HEK293T (cell line): ENCODE measurements around the gene ACSL3.

Experiments
- CTCF ChIA-PET: fragments of 350-600 bp; formaldehyde crosslinking; extraction: SDS; loops from one replicate; lab custom pipeline; 2021; ENCODE audit warnings: antibody characterized with exemption, inconsistent platforms; lab: Yijun Ruan, JAX
- POLR2A ChIA-PET: fragments of 350-600 bp; formaldehyde crosslinking; extraction: SDS; loops from one replicate; lab custom pipeline; 2020; ENCODE audit warnings: antibody characterized with exemption, inconsistent platforms; lab: Yijun Ruan, JAX
- DNase-seq: peaks from one replicate; pipeline ENCODE4 v3.0.0; 2012; ENCODE audit warnings: mixed read lengths; ENCODE audit errors: extremely low spot score
- ARNT ChIP-seq: fragments of 450-650 bp; IDR thresholded peaks from 2 replicates; pipeline ENCODE4 v1.6.1; 2017; ENCODE audit warnings: mild to moderate bottlenecking
- BHLHE40 ChIP-seq: fragments of 450-650 bp; IDR thresholded peaks from 2 replicates; pipeline ENCODE4 v1.6.1; 2016; ENCODE audit warnings: mild to moderate bottlenecking, moderate library complexity, borderline replicate concordance
- CTBP1 ChIP-seq: fragments of 450-650 bp; IDR thresholded peaks from 2 replicates; pipeline ENCODE4 v1.6.1; 2016; ENCODE audit warnings: borderline replicate concordance
- ELF4 ChIP-seq: fragments of 450-650 bp; IDR thresholded peaks from 2 replicates; pipeline ENCODE4 v1.6.1; 2017; ENCODE audit warnings: antibody characterized with exemption
- FOXA1 ChIP-seq: fragments of 450-650 bp; IDR thresholded peaks from 2 replicates; pipeline ENCODE4 v1.6.1; 2016; ENCODE audit warnings: mild to moderate bottlenecking
- FOXK2 ChIP-seq: fragments of 450-650 bp; IDR thresholded peaks from 2 replicates; pipeline ENCODE4 v1.6.1; 2016; ENCODE audit warnings: mild to moderate bottlenecking
- FOXM1 ChIP-seq: fragments of 450-650 bp; IDR thresholded peaks from 2 replicates; pipeline ENCODE4 v1.6.1; 2017; ENCODE audit warnings: mild to moderate bottlenecking, borderline replicate concordance
- HDGF ChIP-seq: fragments of 450-650 bp; IDR thresholded peaks from 2 replicates; pipeline ENCODE4 v1.6.1; 2017; ENCODE audit warnings: antibody characterized with exemption, borderline replicate concordance
- L3MBTL2 ChIP-seq: fragments of 450-650 bp; conservative IDR thresholded peaks from 2 replicates; pipeline ENCODE4 v1.6.1; 2016; ENCODE audit warnings: mild to moderate bottlenecking
- LEF1 ChIP-seq: fragments of 450-650 bp; IDR thresholded peaks from 2 replicates; pipeline ENCODE4 v1.6.1; 2017; ENCODE audit warnings: mild to moderate bottlenecking, borderline replicate concordance
- NFRKB ChIP-seq: fragments of 450-650 bp; IDR thresholded peaks from 2 replicates; pipeline ENCODE4 v1.6.1; 2016; ENCODE audit warnings: mild to moderate bottlenecking, moderate library complexity
- PKNOX1 ChIP-seq: fragments of 450-650 bp; IDR thresholded peaks from 2 replicates; pipeline ENCODE4 v1.6.1; 2016
- SP1 ChIP-seq: fragments of 450-650 bp; IDR thresholded peaks from 2 replicates; pipeline ENCODE4 v1.6.1; 2017
- SUZ12 ChIP-seq: fragments of 450-650 bp; IDR thresholded peaks from 2 replicates; pipeline ENCODE4 v1.6.1; 2016; ENCODE audit warnings: mild to moderate bottlenecking
- TARDBP ChIP-seq: fragments of 450-650 bp; IDR thresholded peaks from 2 replicates; pipeline ENCODE4 v1.6.1; 2016
- ZNF384 ChIP-seq: fragments of 450-650 bp; IDR thresholded peaks from 2 replicates; pipeline ENCODE4 v1.6.1; 2016

The ACSL3 gene

GRCh38 chr2:222877556-222878300, 16.9 kb downstream of the ACSL3 start:
- ChIA-PET CTCF (no interaction called here), POLR2A (no interaction called here)
- no peak for DNase-seq
- no peak for TF ChIP-seq PKNOX1
- TF ChIP-seq SUZ12, result no peak
- no peak for TF ChIP-seq TARDBP
- TF ChIP-seq FOXK2, result no peak
- no peak for TF ChIP-seq FOXA1
- TF ChIP-seq LEF1, result no peak

- ChIA-PET POLR2A (no interaction called here), CTCF (no interaction called here)
- DNase-seq, result no peak
- TF ChIP-seq SUZ12, result no peak
- TF ChIP-seq L3MBTL2, result no peak
Observed at GRCh38 chr2:222878301-222878876, 17.6 kb downstream of the ACSL3 start.

GRCh38 chr2:222878877-222879603, 18.2 kb downstream of the ACSL3 start:
- ChIA-PET CTCF (no interaction called here), POLR2A (no interaction called here)
- DNase-seq, result no peak
- no peak for TF ChIP-seq ZNF384
- TF ChIP-seq SUZ12, result no peak

GRCh38 chr2:222879604-222879933, 18.7 kb downstream of the ACSL3 start:
- no peak for TF ChIP-seq ZNF384
- TF ChIP-seq NFRKB, result no peak
- TF ChIP-seq L3MBTL2, result no peak
- TF ChIP-seq TARDBP, result no peak
- no peak for TF ChIP-seq FOXM1
- TF ChIP-seq FOXK2, result no peak
- no peak for TF ChIP-seq PKNOX1
- TF ChIP-seq BHLHE40, result no peak
- no peak for TF ChIP-seq FOXA1
- no peak for TF ChIP-seq LEF1
- TF ChIP-seq ARNT, result no peak
- TF ChIP-seq CTBP1, result no peak
- no peak for TF ChIP-seq ELF4
- TF ChIP-seq SUZ12, result no peak
- no peak for DNase-seq
- CTCF ChIA-PET, result no interaction called here
- POLR2A ChIA-PET, result no interaction called here

- no peak for TF ChIP-seq FOXK2
- TF ChIP-seq ELF4, result no peak
- ChIA-PET CTCF (no interaction called here), POLR2A (no interaction called here)
- no peak for DNase-seq
Observed at GRCh38 chr2:222882484-222882928, 21.7 kb downstream of the ACSL3 start.

- no peak for DNase-seq
- TF ChIP-seq TARDBP, result no peak
- TF ChIP-seq PKNOX1, result no peak
- no peak for TF ChIP-seq HDGF
- no peak for TF ChIP-seq ELF4
- no peak for TF ChIP-seq BHLHE40
- TF ChIP-seq CTBP1, result no peak
- no peak for TF ChIP-seq FOXM1
- TF ChIP-seq FOXK2, result no peak
- no peak for TF ChIP-seq ARNT
- no peak for TF ChIP-seq LEF1
- no peak for TF ChIP-seq L3MBTL2
- no peak for TF ChIP-seq NFRKB
- TF ChIP-seq SUZ12, result no peak
- TF ChIP-seq ZNF384, result no peak
- TF ChIP-seq FOXA1, result no peak
- TF ChIP-seq SP1, result no peak
- CTCF ChIA-PET, result no interaction called here
- POLR2A ChIA-PET, result no interaction called here
Observed at GRCh38 chr2:222883420-222883819, 22.6 kb downstream of the ACSL3 start.
